Glutamatergic neuron (in vitro differentiated cells): ENCODE data around the gene UCN2. TPM values are rescaled to one million over a fixed set of nuclear protein-coding genes. Genes with fewer than 3 reads are reported as not detected.

Source experiments
- DNase-seq: peaks from one replicate; pipeline ENCODE4 v3.0.0; 2022
- H3K27ac Mint-ChIP-seq: one replicate; pipeline ENCODE4 v1.8.0; 2020; ENCODE audit warnings: mild to moderate bottlenecking, mixed read lengths, inconsistent platforms; ENCODE audit not compliant: unreplicated experiment
- H3K27me3 Mint-ChIP-seq: one replicate; pipeline ENCODE4 v1.8.0; 2020; ENCODE audit warnings: mild to moderate bottlenecking, moderate library complexity, mixed read lengths, inconsistent platforms; ENCODE audit not compliant: unreplicated experiment
- H3K36me3 Mint-ChIP-seq: one replicate; pipeline ENCODE4 v1.8.0; 2020; ENCODE audit warnings: mild to moderate bottlenecking, mixed read lengths, inconsistent platforms; ENCODE audit not compliant: unreplicated experiment
- H3K4me1 Mint-ChIP-seq: one replicate; pipeline ENCODE4 v1.8.0; 2020; ENCODE audit warnings: mild to moderate bottlenecking, low read depth, mixed read lengths, inconsistent platforms; ENCODE audit not compliant: unreplicated experiment
- H3K4me3 Mint-ChIP-seq: one replicate; pipeline ENCODE4 v1.8.0; 2020; ENCODE audit warnings: mild to moderate bottlenecking, mixed read lengths, inconsistent platforms; ENCODE audit not compliant: unreplicated experiment
- H3K9me3 Mint-ChIP-seq: one replicate; pipeline ENCODE4 v1.8.0; 2020; ENCODE audit warnings: mild to moderate bottlenecking, moderate library complexity, mixed read lengths, inconsistent platforms; ENCODE audit not compliant: unreplicated experiment
- CTCF ChIP-seq: fragments of 200-600 bp; sonication (generic); IDR thresholded peaks from one replicate; pipeline ENCODE4 v1.5.0; 2021; ENCODE audit not compliant: partially characterized antibody, unreplicated experiment
- total RNA-seq: library from RNA; stranded (reverse); fragmentation: NEBNext Ultra II Directional; extraction: Animal tissue kit (Norgen Biotek cat#: 25700); gene quantifications from one replicate; pipeline ENCODE4 v1.2.1, GENCODE V29; 2021; ENCODE audit not compliant: unreplicated experiment

Gene UCN2
- total RNA-seq, 1 donor from 2014 or later = 4.3 TPM

GRCh38 chr3:48585411-48585810 is 21.8 kb upstream of the UCN2 start:
- Mint-ChIP-seq H3K9me3 (peaks cover 5% of the 10 kb centered on the region), H3K27me3 (peaks cover 9% of the 10 kb centered on the region), H3K36me3 (peaks cover 8% of the 10 kb centered on the region), H3K4me1 (no peaks in the 10 kb centered on the region), H3K4me3 (no peak overlapping the region), H3K27ac (no peak overlapping the region)
- TF ChIP-seq CTCF = no peak
- DNase-seq = no peak

GRCh38 chr3:48584836-48585235 is 21.3 kb upstream of the UCN2 start:
- no peak for DNase-seq
- no peak overlapping the region for H3K27ac Mint-ChIP-seq
- H3K27me3 Mint-ChIP-seq = peaks cover 9% of the 10 kb centered on the region
- H3K4me3 Mint-ChIP-seq = no peak overlapping the region
- peaks cover 8% of the 10 kb centered on the region for H3K36me3 Mint-ChIP-seq
- H3K9me3 Mint-ChIP-seq = peaks cover 5% of the 10 kb centered on the region
- TF ChIP-seq CTCF = no peak
- no peaks in the 10 kb centered on the region for H3K4me1 Mint-ChIP-seq

- Mint-ChIP-seq H3K27ac (no peak overlapping the region), H3K9me3 (no peaks in the 10 kb centered on the region), H3K27me3 (peaks cover 3% of the 10 kb centered on the region), H3K4me1 (no peaks in the 10 kb centered on the region), H3K36me3 (peaks cover 8% of the 10 kb centered on the region), H3K4me3 (no peak overlapping the region)
- no peak for TF ChIP-seq CTCF
- no peak for DNase-seq
Measured at GRCh38 chr3:48581621-48582481, 18.3 kb upstream of the UCN2 start.

- Mint-ChIP-seq H3K9me3 (no peaks in the 10 kb centered on the region), H3K27me3 (no peaks in the 10 kb centered on the region), H3K27ac (no peak overlapping the region), H3K4me3 (no peak overlapping the region), H3K4me1 (no peaks in the 10 kb centered on the region), H3K36me3 (peaks cover 2% of the 10 kb centered on the region)
- TF ChIP-seq CTCF = no peak
- DNase-seq = no peak
Measured at GRCh38 chr3:48576647-48577046, 13.1 kb upstream of the UCN2 start.

GRCh38 chr3:48575366-48575765 is 11.8 kb upstream of the UCN2 start:
- no peaks in the 10 kb centered on the region for H3K36me3 Mint-ChIP-seq
- no peak for DNase-seq
- no peak overlapping the region for H3K4me3 Mint-ChIP-seq
- H3K27me3 Mint-ChIP-seq = no peaks in the 10 kb centered on the region
- no peak for TF ChIP-seq CTCF
- peaks cover 2% of the 10 kb centered on the region for H3K9me3 Mint-ChIP-seq
- no peaks in the 10 kb centered on the region for H3K4me1 Mint-ChIP-seq
- H3K27ac Mint-ChIP-seq = no peak overlapping the region
